ENCODE measurements around the gene RHOJ. TPM values are rescaled to one million over a fixed set of nuclear protein-coding genes. Genes with fewer than 3 reads are reported as not detected.

RHOJ gene
- polyA plus RNA-seq, 3 donors: not detected

DNA sequence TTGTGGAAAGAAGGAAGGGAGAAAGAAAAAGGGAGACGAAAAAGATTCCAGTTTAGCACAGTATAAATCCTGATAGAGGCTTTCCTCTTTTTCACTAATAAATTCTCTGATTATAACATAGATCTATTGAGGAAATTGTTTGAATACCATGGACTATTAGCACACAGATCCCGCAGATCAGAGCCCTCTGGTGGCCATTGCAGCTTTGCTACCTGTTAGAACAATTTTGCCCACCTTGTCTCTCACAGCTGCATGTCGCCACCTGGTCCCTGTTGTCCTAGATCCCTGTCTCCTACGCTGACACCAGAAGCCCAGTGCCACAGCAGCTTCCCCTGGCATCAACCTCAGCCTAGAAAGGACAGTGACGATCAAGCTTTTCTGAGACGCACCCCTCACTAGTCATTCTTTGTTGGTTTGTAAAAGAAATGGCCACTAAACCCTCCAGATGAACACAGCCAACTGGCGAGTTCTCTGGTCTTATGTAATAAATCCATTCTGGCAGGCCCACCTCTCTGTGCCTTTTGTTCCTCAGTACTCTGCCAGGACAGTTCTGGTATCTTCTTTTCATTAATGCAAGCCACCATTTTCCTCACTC lies 104.6 kb downstream of the RHOJ start:
- Histone ChIP-seq H3K27me3 (ENCODE audit: control insufficient read depth in 2 of 2, insufficient read depth in 2 of 2, low read length in 2 of 2) (no peaks in the 10 kb centered on the region), H3K4me1 (ENCODE audit: control insufficient read depth in 1 of 2, insufficient read depth in 2 of 2, low read length in 2 of 2) (no peaks in the 10 kb centered on the region), H3K36me3 (replicated peaks in 1 of 2; ENCODE audit: control insufficient read depth in 1 of 2, insufficient read depth in 2 of 2, low read length in 2 of 2) (no peaks in the 10 kb centered on the region), H3K27ac (ENCODE audit: low read depth in 1 of 2, low read length in 2 of 2) (no peak overlapping the region), H2AFZ (ENCODE audit: insufficient read depth, low read depth, low read length, poor library complexity, severe bottlenecking) (no peak overlapping the region), H3K4me3 (replicated peaks in 1 of 3; ENCODE audit: low read depth in 2 of 3, low read length in 3 of 3) (no peak overlapping the region), H3K9ac (ENCODE audit: insufficient read depth, low read length, poor library complexity, severe bottlenecking) (no peak overlapping the region), H4K20me1 (ENCODE audit: insufficient read depth, low read length) (no peaks in the 10 kb centered on the region), H3K79me2 (ENCODE audit: insufficient read depth, low read length) (no peaks in the 10 kb centered on the region), H3K4me2 (replicated peaks; ENCODE audit: extremely low read depth, low read length, poor library complexity, severe bottlenecking) (no peak overlapping the region), H3K9me3 (replicated peaks in 1 of 2; ENCODE audit: control insufficient read depth in 1 of 2, insufficient read depth in 1 of 2, low read length in 2 of 2) (no peaks in the 10 kb centered on the region)
- 100% methylated on average over 2 of the region's 7 CpGs for WGBS (ENCODE audit: insufficient coverage)
- peak overlapping the region in 1 of 7 donors; percentile 72 for H3K27ac Mint-ChIP-seq
- no peak overlapping the region for H3K4me3 Mint-ChIP-seq
- peaks cover 0 to 3% (median 1%) of the 10 kb centered on the region in 7 donors for H3K9me3 Mint-ChIP-seq
- no peaks in the 10 kb centered on the region for H3K4me1 Mint-ChIP-seq
- TF ChIP-seq CTCF (IDR thresholded peaks at IDR 0.05): no peak
- no peaks in the 10 kb centered on the region for H3K36me3 Mint-ChIP-seq
- intact Hi-C loops (cut with micrococcal nuclease): no loop called here
- no peak for DNase-seq
- H3K27me3 Mint-ChIP-seq (ENCODE audit: low read depth in 3 of 3): peaks cover 0 to 7% (median 2%) of the 10 kb centered on the region in 3 donors

GRCh38 chr14:63318835-63319234 lies 114.6 kb downstream of the RHOJ start, which contains the start of gene GPHB5:
GPHB5 (minus strand) TSS chr14:63318935; CDS start chr14:63317849, 1,086 bp downstream.
- Mint-ChIP-seq H3K36me3 (no peaks in the 10 kb centered on the region), H3K4me3 (no peak within 1 kb of the TSS), H3K27ac (no peak within 1 kb of the TSS), H3K27me3 (ENCODE audit: low read depth in 3 of 3) (peaks cover 0 to 2% (median 0%) of the 10 kb centered on the region in 3 donors), H3K9me3 (peaks cover 0 to 13% (median 2%) of the 10 kb centered on the region in 7 donors), H3K4me1 (no peaks in the 10 kb centered on the region)
- no peak within 1 kb of the TSS for H3K4me2 ChIP-seq (replicated peaks; ENCODE audit: extremely low read depth, low read length, poor library complexity, severe bottlenecking)
- intact Hi-C loops (cut with micrococcal nuclease): no loop called here
- H3K9me3 ChIP-seq (replicated peaks in 1 of 2; ENCODE audit: control insufficient read depth in 1 of 2, insufficient read depth in 1 of 2, low read length in 2 of 2): peaks cover 0 to 4% of the 10 kb centered on the region in 2 donors
- no peak for DNase-seq
- no peak within 1 kb of the TSS for H3K9ac ChIP-seq (ENCODE audit: insufficient read depth, low read length, poor library complexity, severe bottlenecking)
- no peak for TF ChIP-seq CTCF (IDR thresholded peaks at IDR 0.05)
- no peaks in the 10 kb centered on the region for H3K79me2 ChIP-seq (ENCODE audit: insufficient read depth, low read length)
- no peaks in the 10 kb centered on the region for H3K4me1 ChIP-seq (ENCODE audit: control insufficient read depth in 1 of 2, insufficient read depth in 2 of 2, low read length in 2 of 2)
- H2AFZ ChIP-seq (ENCODE audit: insufficient read depth, low read depth, low read length, poor library complexity, severe bottlenecking): no peak within 1 kb of the TSS
- H3K36me3 ChIP-seq (replicated peaks in 1 of 2; ENCODE audit: control insufficient read depth in 1 of 2, insufficient read depth in 2 of 2, low read length in 2 of 2): no peaks in the 10 kb centered on the region
- H4K20me1 ChIP-seq (ENCODE audit: insufficient read depth, low read length): no peaks in the 10 kb centered on the region
- no peak within 1 kb of the TSS for H3K4me3 ChIP-seq (replicated peaks in 1 of 3; ENCODE audit: low read depth in 2 of 3, low read length in 3 of 3)
- no peaks in the 10 kb centered on the region for H3K27me3 ChIP-seq (ENCODE audit: control insufficient read depth in 2 of 2, insufficient read depth in 2 of 2, low read length in 2 of 2)
- no peak within 1 kb of the TSS for H3K27ac ChIP-seq (ENCODE audit: low read depth in 1 of 2, low read length in 2 of 2)

All from CD14-positive monocyte (primary cell).